Measurements from ENCODE around the gene JPH4.
"Not testable (repeated sequence)": the region's sequence is repeated elsewhere in the genome, so short reads cannot be mapped to it uniquely, and the experiment has no call there.

JPH4 gene

DNA sequence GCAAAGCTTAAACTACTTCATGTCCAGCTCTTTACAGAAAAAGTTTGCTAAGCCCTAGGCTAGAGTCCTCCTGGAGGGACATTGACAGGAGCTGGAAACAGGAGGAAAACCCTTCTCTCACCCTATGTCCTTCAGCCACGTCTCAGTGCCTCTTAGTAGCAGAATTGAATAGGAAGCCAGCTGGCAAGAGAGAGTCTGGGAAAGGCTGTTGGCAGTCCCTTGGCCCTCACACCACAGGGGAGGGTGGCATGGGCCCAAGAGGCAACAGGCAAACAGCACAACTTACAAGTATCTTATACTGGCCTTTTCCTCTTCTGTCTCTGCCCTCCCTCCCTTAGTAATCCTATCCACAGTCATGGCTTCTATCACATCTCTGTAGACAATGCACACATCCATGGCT lies 29.9 kb upstream of the JPH4 start:
- DNase-seq, result no peak

DNA sequence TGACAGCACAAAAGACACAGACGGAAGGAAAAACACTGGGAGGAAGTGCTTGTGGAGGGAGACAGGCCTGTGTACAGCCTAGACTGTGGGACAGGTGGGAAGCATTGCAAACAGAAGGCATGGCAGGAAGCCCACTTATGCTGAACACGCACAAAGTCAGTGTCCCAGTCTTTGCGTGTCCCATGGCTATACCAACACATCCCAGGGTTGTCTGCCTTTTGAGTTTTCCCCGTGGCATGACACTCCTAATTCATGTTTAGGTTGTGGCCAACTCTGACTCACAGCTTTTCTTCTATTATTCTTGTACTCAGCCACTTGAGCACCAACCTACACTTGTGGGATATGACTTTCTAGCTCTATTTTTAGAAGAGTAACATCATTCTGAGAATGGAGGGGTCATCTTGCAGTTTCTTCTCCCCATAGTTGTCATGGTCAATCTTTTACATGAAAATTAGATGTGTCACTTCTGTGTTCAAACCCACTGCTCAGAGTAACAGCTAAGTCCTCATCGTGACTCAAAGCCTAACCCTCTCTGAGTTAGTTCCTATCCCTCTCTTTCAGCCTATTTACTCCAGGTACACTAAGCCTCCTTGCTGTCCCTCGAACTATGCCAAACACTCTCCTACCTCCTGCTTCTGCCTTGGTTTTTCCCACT lies 27.5 kb upstream of the JPH4 start:
- peak; percentile 6 for DNase-seq

DNA sequence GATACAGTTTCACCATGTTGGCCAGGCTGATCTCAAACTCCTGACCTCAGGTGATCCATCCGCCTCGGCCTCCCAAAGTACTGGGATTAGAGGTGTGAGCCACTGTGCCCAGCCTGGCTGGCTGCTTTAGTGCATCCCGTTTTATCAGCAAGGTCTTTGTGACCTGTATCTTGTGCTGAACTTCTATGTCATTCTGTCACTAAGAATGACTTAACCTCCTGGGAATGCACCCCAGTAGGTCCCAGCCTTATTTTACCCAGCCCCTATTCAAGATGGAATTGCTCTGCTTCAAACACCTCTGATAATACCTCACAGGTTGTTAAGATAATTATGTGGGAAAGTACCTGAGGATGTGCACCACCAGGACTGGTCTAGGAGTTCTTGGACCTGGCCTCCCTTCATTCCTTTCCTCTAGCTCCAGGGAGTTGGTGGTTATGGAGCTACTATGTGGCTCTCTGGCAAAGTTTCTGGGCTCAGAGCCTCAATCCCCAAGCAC lies 26.1 kb upstream of the JPH4 start:
- DNase-seq, result no peak

DNA sequence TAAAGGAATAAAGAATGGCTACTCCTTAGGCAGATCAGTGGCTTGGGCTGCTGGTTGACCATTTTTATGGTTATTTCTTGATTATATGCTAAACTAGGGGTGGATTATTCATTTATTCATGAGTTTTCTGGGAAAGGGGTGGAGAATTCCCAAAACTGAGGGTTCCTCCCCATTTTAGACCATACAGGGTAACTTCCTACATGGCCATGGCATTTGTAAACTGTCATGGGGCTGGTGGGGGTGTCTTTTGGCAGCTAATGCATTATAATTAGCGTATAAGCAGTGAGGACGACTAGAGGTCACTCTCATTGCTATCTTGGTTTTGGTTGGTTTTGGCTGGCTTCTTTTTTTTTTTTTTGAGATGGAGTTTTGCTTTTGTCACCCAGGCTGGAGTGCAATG lies 25.6 kb upstream of the JPH4 start:
- DNase-seq, result no peak

DNA sequence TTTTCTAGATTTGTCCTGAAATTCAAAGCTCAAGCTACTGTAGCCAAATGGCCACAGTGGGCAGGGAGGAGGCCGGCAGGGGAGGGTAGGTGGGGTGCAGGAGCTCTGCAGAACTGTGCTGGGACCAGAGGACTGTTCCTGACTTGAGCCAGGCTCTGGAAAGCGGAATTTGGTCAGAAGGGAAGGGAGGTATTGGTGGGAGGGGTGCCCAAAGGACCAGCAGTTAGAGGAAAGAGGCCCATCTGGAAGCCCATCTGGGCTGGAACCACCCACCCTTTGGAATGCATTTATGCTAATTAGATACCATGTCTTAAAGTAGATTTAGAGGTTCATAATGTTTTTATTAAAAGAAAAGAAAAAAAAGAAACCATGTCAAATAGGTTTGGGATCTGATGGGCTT lies 24.5 kb upstream of the JPH4 start:
- no peak for DNase-seq

DNA sequence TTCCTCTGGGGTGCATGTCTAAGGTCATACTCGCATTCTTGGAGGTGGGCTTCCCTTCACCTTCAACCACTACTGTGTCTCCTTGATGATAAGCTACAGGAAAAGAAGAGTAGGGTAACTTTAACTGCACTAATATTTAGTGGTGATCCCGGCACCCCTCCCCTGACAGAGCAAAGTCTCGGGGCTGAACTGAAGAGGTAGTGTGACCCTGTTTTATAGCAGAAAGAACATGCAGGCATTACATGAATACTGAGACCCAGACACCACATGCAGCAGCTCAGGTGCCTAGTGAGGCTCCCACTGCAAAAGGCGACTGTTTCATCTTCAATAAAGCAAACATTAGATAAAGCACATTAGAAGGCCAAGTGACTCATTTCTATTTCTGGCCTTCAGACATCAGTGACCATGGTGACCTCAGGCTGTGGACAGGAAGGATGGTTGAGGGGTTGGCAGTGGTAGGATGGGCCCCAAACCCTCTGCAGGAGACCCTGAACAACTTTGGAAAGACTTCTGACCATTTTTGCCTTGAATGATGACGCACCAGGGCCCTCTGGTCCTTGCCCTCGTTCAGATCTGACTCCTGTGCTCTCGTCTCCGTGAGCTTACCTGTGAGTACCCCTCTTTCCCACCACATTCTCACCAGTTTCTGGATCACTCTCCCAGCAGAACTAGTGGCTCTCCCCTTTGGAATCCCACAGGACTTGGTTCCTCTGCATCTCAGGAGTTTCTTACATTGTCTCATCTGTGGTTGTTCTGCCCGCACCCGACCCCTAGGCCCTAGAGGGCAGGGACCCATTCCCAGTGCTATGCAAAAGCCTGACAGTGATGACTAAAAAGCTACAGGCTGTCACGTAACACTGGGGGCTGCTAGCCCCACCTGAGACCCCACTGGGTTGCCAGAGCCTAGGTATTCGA lies 23.8 kb upstream of the JPH4 start:
- peak; percentile 17 for DNase-seq

DNA sequence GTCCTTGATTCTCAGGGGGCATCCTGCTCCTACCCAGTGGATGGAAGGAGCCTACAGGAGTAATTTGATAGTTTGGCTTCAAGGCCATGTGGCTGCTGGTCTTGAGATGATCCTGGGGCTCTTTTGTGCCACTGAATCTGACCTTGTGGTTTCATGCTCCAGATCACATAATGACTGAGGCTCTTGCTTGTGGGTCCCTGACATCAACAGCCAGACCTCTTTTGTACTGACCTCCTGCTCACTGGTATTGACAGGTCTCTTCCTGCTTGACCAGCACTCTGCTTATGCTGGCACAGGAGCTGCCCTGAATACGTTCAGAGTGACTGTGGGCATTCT lies 23.2 kb upstream of the JPH4 start:
- no peak for DNase-seq

DNA sequence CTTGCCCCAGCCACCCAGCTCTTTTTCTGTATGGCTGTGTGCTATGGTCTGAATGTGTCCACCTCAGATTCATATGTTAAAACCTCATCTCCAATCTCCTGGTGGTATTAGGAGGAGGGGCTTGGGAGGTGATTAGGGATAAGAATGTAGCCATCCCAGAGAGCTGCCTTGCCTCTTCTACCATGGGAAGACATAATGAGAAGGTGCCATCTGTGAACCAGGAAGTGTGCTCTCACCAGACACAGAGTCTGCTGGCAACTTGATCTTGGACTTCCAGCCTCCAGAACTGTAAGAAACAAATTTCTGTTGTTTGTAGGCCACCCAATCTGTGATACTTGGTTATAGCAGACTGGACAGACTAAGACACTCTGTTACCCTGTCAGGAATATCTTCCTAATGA lies 22.8 kb upstream of the JPH4 start:
- no peak for DNase-seq

DNA sequence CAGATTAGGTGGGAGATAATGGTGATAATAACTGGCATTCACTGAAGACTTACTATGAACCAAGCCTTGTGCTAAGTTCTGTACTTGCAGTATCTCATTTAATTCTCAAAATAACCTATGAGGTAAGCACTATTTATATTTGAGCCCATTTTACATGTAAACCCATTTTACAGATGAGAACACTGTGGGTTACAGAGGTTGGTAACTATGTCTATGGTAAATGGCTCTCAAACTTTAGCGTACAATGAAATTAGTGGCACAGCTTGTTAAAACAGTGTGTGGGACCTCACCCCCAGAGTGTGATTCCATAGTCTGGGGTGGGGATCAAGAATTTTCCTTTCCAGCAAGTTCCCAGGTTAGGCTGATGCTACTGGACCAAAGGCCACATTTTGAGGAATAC lies 22.2 kb upstream of the JPH4 start:
- DNase-seq, result no peak

DNA sequence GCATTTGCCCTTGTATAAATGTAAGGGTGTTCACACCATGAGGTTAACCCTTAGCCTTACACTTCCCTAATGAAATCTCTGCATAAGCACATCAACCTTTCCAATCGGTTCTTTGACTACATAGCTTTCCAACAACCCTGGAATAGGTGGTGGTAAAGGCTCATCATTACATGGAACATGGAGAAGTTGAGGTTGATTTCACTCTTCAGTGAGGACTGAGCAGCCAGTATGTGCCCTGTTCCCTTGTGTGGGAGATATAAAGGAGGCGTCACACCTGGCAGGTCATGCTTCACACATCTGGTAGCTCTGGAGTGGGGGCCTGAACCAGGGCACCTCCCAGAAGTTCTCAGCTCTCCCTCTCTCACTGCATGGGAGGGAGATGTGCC lies 21.7 kb upstream of the JPH4 start:
- no peak for DNase-seq

DNA sequence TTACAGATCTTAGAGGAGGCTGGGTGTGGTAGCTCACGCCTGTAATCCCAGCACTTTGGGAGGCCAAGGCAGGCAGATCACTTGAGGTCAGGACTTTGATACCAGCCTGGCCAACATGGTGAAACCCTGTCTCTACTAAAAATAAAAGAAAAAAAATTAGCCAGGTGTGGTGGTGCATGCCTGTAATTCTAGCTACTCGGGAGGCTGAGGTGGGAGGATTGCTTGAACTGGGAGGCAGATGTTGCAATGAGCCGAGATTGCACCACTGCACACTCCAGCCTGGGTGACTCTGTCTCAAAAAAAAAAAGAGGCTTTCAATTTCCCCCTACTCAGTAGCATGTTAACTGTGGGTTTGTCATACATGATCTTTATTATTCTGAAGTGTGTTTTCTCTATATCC lies 15.6 kb upstream of the JPH4 start:
- DNase-seq, result not testable (repeated sequence)

DNA sequence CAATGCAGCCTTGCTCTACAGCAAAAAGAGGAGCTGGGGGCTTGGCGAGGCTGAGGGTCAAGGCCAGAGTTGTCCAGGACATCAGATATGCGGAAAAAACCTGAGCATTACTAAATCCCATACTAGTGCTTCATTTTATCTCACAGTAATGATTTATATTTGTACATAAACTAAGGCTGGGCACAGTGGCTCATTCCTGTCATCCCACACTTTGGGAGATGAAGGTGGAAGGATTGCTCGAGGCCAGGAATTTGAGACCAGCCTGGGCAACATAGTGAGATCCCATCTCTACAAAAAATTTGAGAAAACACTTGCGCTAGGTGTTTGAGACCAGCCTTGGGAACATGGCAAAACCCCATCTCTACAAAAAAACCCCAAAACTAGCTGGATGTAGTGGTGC lies 11.6 kb upstream of the JPH4 start:
- DNase-seq, result no peak

DNA sequence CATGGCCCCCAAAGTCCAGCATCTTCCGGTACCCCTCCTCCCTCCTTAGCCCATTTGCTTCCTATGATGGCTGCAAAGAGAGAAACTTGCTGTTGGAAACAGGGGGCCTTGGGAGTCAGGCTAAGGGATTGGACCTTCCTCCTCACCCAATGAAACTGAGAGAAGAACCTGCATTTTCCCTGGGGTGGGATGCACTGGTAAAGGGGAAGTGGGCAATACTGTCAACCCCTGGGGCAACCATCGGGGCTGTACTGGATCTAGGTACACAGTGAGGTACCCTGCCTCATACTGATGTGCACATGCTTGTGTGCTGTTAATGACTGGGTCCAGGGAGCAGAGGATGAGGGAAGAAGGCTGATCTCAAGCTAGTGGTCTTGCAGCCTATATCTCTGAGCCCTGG lies 11.0 kb upstream of the JPH4 start:
- DNase-seq, result no peak

DNA sequence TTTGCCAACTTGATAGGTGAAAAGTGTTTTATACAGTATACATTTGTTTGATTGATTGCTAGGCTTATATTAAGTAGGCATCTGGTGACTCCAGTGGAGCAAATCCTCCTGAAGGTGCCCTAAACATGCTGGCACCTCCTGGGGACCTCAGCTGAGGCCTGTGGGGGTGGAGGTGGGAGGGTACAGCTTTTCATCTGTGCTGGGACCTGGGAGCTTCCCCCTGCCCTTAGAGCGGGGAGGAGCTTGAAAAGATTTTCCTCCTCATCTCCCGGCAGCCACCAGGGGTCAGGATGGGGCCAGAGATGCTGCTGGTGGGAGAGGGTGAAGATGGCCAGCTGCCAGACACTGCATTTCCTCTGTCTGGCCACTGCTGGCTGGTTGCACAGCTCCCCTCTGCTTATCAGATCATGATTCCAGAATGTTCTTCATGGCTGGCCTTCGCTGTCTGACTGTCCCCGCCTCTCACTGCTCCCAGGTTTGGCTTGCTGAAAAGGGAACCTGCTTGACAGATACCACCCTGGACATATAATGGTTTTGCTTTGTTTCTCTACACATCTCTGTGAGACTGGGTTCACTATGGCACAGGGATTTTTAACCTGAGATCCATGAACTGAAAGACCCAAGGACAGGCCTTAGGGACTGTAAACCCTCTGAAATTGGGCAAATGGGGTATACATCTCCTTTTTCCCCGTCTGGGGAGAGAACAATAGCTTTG lies 10.5 kb upstream of the JPH4 start:
- DNase-seq, result peak; percentile 95

DNA sequence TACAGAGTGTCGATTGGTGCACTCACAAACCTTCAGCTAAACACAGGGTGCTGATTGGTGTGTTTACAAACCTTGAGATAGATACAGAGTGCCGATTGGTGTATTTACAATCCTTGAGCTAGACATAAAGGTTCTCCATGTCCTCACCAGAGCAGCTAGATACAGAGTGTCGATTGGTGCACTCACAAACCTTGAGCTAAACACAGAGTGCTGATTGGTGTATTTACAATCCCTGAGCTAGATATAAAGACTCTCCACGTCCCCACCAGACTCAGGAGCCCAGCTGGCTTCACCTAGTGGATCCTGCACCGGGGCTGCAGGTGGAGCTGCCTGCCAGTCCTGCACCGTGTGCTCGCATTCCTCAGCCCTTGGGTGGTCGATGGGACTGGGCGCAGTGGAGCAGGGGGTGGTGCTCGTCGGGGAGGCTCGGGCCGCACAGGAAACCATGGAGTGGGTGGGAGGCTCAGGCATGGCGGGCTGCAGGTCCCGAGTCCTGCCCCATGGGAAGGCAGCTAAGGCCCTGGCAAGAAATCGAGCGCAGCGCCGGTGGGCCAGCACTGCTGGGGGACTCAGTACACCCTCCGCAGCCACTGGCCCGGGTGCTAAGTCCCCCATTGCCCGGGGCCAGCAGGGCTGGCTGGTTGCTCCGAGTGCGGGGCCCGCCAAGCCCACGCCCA lies 6.1 kb upstream of the JPH4 start:
- DNase-seq, result not testable (repeated sequence)

DNA sequence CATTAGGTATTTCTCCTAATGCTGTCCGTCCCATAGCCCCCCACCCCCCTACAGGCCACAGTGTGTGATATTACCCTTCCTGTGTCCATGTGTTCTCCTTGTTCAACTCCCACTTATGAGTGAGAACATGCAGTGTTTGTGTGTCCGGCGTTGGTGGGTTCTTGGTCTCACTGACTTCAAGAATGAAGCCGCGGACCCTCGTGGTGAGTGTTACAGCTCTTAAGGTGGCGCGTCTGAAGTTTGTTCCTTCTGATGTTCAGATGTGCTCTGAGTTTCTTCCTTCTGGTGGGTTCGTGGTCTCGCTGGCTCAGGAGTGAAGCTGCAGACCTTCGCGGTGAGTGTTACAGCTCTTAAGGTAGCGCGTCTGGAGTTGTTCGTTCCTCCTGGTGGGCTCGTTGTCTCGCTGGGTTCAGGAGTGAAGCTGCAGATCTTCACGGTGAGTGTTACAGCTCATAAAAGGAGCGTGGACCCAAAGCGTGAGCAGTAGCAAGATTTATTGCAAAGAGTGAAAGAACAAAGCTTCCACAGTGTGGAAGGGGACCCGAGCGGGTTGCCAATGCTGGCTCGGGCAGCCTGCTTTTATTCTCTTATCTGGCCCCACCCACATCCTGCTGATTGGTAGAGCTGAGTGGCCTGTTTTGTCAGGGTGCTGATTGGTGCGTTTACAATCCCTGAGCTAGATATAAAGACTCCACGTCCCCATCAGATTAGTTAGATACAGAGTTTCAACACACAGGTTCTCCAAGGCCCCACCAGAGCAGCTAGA lies 5.4 kb upstream of the JPH4 start:
- not testable (repeated sequence) for DNase-seq

DNA sequence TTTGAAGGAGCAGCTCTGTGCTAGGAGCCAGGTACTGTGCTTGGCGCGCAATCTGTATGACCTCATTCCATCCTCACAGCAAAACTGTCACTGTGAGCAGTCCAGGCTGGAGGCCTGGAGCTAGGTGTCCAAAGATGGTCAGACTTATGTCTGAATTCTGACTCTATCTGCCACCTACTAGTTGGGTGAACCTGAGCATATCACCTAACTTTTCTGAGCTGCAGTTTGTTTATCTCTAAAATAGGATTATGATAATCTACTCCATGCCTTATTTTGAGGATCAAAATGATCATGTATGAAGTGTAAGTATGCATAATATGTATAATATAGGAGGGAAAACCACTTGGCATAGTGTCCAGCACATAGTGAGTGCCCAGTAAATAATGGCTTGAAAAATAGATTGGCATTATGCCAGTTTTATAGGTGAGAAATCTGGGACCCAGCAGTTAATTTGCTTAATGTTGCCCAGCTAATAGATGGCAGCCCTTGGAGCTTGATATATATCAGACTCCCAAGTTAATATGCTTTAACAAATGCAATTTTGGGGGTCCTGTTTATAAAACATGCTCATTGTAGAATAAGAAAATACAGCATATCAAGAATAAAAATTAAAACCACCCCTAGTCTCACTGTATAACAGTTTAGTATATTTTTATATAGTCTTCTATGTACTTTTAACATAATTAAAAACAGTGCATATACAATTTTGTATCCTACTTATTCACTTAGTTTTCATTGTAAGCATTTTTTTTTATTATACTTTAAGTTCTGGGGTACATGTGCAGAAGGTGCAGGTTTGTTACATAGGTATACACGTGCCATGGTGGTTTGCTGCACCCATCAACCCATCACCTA lies 4.5 kb upstream of the JPH4 start:
- no peak for DNase-seq

DNA sequence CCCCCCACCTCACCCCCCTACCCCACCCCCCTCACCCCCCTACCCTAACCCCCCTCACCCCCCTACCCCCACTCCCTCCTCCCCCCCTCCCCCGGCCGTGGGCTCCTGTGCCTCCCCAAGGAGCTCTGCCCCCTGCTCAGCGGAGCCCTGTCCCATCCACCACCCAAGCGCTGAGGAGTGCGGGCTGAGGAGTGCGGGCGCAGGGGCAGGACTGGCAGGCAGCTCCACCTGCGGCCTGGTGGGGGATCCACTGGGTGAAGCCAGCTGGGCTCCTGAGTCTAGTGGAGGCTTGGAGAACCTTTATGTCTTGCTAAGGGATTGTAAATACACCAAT lies 2.3 kb upstream of the JPH4 start:
- DNase-seq, result no peak

DNA sequence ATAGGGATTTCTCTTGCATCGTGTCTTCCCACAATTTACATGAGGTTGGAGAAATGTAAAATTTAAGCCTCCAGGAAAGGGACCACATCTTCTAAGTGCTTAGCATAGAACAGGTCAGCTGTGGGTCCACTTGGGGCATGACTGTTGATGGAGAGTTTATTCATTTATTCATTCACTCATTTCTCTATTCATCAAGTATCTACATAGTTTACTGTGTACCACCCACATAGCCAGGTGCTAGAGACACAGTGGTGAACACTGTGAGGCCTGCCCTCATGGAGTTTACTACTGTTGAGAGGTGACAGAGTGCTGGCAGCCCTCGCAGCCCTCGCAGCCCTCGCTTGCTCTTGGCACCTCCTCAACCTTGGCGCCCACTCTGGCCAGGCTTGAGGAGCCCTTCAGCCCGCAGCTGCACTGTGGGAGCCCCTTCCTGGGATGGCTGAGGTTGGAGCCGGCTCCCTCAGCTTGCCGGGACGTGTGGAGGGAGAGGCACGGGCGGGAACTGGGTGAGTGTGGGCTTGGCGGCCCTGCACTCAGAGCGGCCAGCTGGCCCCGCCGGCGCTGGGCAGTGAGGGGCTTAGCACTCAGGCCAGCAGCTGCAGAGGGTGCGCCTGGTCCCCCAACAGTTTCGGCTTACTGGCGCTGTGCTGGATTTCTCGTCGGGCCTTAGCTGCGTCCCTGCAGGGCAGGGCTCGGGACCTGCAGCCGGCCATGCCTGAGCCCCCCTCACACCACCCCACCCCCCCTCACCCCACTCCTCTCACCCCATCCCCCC lies 1.7 kb upstream of the JPH4 start:
- DNase-seq, result no peak

DNA sequence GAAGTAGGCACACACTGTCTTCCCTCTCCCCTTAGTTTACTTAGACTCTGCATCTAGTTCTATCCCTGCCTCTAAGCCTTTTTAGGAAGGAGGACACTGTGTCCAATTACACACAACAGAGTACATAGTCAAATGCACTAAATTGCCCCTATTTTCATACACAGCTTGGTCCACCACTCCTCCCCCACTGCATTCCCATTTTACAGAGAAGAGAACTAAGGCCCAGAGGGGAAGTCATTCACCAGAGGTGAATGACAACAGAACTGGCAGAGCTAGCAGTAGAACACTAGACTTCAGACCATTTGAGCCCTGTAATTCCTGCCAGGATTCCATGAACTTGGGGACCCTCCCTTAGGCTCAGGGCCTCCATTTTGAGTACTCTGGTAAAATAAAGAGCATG lies 1.1 kb upstream of the JPH4 start:
- DNase-seq, result no peak

DNA sequence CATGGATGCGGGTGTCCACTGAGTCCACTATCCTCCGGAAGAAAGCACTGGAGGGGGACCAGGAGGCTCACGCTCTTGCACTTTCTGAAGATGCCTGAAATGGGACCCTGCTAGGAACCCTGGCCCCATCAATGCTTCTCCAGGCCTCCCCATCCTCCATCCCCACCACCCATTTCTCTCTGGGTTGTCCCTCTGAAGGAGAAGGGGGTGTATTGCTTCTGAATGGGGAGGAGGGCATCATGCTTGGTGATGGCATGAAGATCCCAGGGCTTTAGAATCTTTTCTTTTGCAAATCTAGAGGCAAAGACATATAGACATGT lies 681 bp upstream of the JPH4 start:
- no peak for DNase-seq

All from kidney glomerular epithelial cell (primary cell).